ENCODE results near the gene GABRB2. TPM values are rescaled to one million over a fixed set of nuclear protein-coding genes. Genes with fewer than 3 reads are reported as not detected.

GABRB2 gene
- not detected for polyA plus RNA-seq (2012; ENCODE audit: insufficient read depth, insufficient read length, low read depth)

DNA sequence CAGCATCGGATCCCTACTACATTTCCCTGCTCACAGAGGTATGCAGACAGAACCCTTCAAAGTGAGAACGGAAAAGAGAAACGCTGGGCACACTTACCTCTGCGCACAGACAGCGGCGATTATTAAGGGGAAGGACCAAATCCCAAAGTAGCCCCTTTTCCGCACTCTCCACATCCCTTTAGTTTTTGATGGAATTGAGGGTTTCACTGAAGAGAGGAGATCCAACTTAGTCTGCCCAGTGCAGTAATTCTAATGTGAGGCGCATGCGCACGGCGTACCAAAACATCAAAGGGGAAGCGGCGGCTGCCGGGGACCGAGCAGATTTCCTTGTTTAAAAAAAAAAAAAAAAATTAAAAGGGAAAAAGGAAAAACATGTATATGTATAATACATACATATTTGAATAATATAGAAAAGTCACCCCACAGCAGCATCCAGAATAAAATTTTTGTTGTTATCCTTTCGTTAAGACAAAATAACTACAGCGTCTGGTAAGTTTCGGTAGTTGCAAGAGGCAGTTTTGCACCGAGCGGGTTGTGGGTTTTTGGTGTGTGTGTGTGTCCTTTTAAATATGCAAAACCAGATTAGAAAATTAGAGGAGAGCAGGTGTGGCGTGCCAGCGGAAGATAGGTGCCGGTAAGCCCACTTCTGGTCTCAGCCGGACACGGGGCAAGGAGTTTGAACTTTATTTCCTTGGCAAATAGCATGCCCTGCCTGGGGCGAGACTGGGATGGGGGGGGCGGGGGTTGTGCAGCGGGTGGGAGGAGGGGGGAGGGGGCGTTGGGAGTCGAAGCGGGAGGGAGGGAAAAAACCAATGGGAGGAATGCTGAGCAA, at the start of gene GABRB2:
TSS of gene GABRB2 (minus strand) at position 256 of the 832 bp plus-strand sequence. CDS start at position 174, 82 bp downstream.
- peak; percentile 55 for DNase-seq
- Histone ChIP-seq H3K4me1 (no peaks in the 10 kb centered on the region), H3K4me3 (ENCODE audit: low read depth, low read length) (peak within 1 kb of the TSS; percentile 78), H3K9me3 (no peaks in the 10 kb centered on the region), H3K27me3 (peaks cover 28% of the 10 kb centered on the region), H3K36me3 (no peaks in the 10 kb centered on the region)
- TF ChIP-seq, protein P1, sequence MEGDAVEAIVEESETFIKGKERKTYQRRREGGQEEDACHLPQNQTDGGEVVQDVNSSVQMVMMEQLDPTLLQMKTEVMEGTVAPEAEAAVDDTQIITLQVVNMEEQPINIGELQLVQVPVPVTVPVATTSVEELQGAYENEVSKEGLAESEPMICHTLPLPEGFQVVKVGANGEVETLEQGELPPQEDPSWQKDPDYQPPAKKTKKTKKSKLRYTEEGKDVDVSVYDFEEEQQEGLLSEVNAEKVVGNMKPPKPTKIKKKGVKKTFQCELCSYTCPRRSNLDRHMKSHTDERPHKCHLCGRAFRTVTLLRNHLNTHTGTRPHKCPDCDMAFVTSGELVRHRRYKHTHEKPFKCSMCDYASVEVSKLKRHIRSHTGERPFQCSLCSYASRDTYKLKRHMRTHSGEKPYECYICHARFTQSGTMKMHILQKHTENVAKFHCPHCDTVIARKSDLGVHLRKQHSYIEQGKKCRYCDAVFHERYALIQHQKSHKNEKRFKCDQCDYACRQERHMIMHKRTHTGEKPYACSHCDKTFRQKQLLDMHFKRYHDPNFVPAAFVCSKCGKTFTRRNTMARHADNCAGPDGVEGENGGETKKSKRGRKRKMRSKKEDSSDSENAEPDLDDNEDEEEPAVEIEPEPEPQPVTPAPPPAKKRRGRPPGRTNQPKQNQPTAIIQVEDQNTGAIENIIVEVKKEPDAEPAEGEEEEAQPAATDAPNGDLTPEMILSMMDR (IDR thresholded peaks at IDR 0.05; ENCODE audit: low read depth, low read length): no peak

DNA sequence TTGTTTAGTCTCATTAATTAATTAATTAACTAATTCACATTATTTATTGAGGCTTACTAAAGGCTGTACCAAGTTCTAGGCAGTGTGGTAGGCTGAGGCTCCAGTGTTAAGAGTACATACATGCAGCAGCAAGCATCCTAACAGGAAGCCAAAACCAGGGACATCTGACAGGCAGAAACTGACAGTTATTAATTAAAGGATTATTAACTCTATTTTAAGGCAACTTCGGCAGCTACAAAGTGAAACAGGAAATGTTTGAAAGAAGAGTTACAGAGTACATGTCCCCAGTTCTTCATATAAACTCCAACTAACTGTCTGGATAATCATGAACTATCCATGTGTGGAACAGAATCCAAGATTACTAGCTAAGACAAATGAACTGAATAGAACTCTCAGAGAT, 39.3 kb upstream of the GABRB2 start:
- H3K9me3 ChIP-seq: no peaks in the 10 kb centered on the region
- no peaks in the 10 kb centered on the region for H3K36me3 ChIP-seq
- no peaks in the 10 kb centered on the region for H3K4me1 ChIP-seq
- no peak for DNase-seq
- H3K4me3 ChIP-seq (ENCODE audit: low read depth, low read length): no peak overlapping the region
- TF ChIP-seq, protein P1 (IDR thresholded peaks at IDR 0.05; ENCODE audit: low read depth, low read length): no peak
- no peaks in the 10 kb centered on the region for H3K27me3 ChIP-seq

DNA sequence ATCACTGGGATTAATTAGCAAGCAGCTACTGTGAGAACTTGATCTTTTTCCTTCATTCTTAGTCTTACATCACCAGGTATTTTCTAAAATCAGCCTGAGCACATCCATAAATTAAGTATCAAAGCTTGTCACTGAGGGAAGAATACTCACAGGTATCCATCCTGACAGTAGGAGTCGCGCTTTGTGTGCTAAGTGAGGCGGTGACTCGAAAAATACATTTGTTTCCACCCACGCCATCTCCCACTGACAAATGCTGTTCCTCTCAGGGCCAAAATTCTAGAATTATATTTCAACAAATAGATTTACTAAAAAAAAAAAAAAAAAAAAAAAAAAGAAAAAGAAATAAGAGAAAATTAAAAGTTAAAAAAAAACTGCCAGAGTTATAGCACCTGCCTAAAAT, 34.1 kb upstream of the GABRB2 start:
- Histone ChIP-seq H3K27me3 (no peaks in the 10 kb centered on the region), H3K4me3 (ENCODE audit: low read depth, low read length) (no peak overlapping the region), H3K9me3 (no peaks in the 10 kb centered on the region), H3K36me3 (no peaks in the 10 kb centered on the region), H3K4me1 (no peaks in the 10 kb centered on the region)
- no peak for DNase-seq
- TF ChIP-seq, protein P1 (IDR thresholded peaks at IDR 0.05; ENCODE audit: low read depth, low read length): no peak

DNA sequence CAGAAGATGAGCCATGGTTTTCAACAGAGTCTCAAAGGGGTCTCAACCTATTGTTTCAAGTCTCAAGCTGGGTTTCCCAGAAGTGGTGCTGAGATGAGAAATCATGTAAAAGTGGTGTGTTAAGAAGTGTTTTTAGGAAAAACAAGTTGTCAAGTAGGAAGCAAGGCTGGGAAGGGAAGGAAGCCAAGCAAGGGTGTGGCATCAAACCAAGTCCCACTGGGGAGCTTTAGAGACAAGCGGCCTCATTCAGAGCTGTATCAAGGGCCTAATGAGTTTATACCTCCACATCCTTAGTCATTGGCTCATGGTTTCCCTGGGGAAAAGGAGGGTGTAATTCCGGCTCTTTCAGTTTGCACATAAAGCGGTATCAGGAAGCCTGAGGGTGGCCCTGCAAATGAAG, 26.4 kb upstream of the GABRB2 start:
- Histone ChIP-seq H3K9me3 (no peaks in the 10 kb centered on the region), H3K27me3 (no peaks in the 10 kb centered on the region), H3K4me1 (no peaks in the 10 kb centered on the region), H3K36me3 (no peaks in the 10 kb centered on the region), H3K4me3 (ENCODE audit: low read depth, low read length) (no peak overlapping the region)
- TF ChIP-seq, protein P1 (IDR thresholded peaks at IDR 0.05; ENCODE audit: low read depth, low read length): no peak
- DNase-seq: no peak

DNA sequence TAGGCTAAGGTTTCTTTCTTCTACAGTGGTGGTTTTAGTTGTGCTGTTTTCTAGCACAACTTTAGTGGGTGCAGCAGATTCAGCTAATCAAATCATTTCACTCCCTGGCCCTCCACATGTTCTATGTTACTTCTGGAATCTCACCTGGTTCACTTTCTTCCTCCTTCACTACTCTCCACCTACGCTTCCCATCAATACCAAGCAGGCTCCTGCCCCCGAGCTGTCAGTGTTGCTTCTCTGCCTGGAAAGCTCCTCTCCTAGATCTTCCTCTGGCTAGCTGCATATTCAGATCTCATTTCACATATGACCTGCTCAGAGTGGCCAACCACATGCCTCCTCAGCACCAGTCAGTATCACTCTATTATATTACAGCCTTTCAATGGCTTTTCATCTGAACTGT, 19.6 kb upstream of the GABRB2 start:
- TF ChIP-seq, protein P1 (IDR thresholded peaks at IDR 0.05; ENCODE audit: low read depth, low read length): no peak
- no peaks in the 10 kb centered on the region for H3K4me1 ChIP-seq
- H3K27me3 ChIP-seq: no peaks in the 10 kb centered on the region
- no peaks in the 10 kb centered on the region for H3K36me3 ChIP-seq
- H3K9me3 ChIP-seq: no peaks in the 10 kb centered on the region
- H3K4me3 ChIP-seq (ENCODE audit: low read depth, low read length): no peak overlapping the region
- no peak for DNase-seq

DNA sequence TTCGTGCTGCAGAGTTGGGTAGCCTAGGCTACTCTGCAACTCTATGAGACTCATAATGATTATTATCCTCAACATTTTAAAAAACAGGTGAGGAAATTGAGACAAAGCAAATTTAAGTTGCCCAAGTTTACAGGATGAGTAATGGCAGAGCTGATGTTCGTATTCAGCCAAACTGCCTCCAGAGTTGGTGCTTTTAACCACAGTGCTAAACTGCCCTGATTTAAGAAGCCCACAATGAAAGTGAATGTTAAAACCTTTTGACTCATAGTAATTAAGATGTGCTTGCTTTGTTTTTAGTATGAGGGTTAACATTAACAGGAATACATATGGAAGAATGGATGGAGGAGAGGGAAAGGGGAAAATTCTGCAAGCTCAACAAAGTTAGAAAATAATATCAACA, 15.9 kb upstream of the GABRB2 start:
- DNase-seq: no peak
- Histone ChIP-seq H3K4me3 (ENCODE audit: low read depth, low read length) (no peak overlapping the region), H3K27me3 (no peaks in the 10 kb centered on the region), H3K4me1 (no peaks in the 10 kb centered on the region), H3K9me3 (no peaks in the 10 kb centered on the region), H3K36me3 (no peaks in the 10 kb centered on the region)
- TF ChIP-seq, protein P1 (IDR thresholded peaks at IDR 0.05; ENCODE audit: low read depth, low read length): no peak

Data from BE2C (cell line).